GM18505 (cell line): Measurements from ENCODE around the gene PCF11.

Experiments used
- ATAC-seq: cut with Tn5 transposase; IDR thresholded peaks from one replicate; pipeline ENCODE4 v1.9.1; 2021; ENCODE audit not compliant: unreplicated experiment
- POLR2A ChIP-seq: IDR thresholded peaks from 4 replicates; pipeline ENCODE4 v1.6.1; 2011; ENCODE audit warnings: borderline replicate concordance; ENCODE audit not compliant: insufficient read depth, insufficient read length; ENCODE audit errors: extremely low read depth

PCF11 gene, protein sequence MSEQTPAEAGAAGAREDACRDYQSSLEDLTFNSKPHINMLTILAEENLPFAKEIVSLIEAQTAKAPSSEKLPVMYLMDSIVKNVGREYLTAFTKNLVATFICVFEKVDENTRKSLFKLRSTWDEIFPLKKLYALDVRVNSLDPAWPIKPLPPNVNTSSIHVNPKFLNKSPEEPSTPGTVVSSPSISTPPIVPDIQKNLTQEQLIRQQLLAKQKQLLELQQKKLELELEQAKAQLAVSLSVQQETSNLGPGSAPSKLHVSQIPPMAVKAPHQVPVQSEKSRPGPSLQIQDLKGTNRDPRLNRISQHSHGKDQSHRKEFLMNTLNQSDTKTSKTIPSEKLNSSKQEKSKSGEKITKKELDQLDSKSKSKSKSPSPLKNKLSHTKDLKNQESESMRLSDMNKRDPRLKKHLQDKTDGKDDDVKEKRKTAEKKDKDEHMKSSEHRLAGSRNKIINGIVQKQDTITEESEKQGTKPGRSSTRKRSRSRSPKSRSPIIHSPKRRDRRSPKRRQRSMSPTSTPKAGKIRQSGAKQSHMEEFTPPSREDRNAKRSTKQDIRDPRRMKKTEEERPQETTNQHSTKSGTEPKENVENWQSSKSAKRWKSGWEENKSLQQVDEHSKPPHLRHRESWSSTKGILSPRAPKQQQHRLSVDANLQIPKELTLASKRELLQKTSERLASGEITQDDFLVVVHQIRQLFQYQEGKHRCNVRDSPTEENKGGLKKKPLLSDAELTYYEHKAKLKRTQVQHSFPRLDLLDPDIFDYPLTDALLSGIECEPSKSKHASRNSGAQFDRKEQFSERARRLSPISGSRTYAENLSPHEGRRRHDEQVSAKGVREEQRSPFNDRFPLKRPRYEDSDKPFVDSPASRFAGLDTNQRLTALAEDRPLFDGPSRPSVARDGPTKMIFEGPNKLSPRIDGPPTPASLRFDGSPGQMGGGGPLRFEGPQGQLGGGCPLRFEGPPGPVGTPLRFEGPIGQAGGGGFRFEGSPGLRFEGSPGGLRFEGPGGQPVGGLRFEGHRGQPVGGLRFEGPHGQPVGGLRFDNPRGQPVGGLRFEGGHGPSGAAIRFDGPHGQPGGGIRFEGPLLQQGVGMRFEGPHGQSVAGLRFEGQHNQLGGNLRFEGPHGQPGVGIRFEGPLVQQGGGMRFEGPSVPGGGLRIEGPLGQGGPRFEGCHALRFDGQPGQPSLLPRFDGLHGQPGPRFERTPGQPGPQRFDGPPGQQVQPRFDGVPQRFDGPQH (N-terminal part only)

DNA sequence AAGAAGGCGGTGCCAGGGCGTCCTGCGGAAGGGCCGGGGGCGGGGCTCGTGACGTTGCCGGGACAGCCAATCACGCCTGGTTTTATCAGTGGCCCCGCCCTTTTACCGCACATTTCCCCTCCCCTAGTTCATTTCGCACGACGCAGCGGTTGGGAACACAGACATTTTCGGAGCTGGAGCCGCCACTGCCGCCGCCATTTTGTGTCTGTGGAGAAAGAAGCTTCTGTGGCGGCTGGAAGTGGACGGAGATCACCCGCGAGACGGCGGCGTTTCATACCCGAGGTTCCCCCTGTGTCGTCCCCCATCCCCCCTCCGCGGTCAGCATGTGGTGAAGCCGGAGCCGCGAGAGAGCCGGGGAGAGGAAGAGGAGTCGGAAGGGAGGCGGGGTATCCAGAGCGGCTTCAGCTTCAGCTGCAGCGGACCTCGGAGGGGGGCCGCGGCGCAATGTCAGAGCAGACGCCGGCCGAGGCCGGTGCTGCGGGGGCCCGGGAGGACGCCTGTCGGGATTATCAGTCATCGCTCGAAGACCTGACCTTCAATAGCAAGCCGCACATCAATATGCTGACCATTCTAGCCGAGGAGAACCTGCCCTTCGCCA lies at the start of gene PCF11:
PCF11 (plus strand) TSS at position 136 of the 598 bp plus-strand sequence; CDS start at position 445, 309 bp downstream.
- ATAC-seq: peak; percentile 2
- peak; percentile 97 for TF ChIP-seq POLR2A

- no peak for TF ChIP-seq POLR2A
- ATAC-seq: no peak
These were observed 44.0 kb upstream of the PCF11 start for GRCh38 chr11:83112886-83113285.

DNA sequence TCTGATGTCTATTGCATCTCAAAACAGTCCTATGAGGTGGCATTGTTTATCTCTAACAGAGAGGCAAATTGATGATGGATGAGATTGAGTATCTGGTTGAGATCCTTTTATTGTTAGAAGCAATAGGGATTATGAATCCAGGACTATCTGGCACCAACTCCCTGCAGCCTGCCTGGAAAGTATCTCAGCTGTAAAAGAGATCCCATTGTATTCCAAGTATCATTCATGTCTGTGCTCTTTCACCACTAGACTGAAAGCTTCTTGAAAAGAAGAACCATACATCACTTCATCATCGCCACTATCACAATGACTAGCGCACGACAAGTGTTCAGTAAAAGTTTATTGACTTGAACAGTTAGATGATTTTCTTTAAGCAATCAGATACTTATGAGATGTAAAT lies 41.9 kb upstream of the PCF11 start:
- ATAC-seq: no peak
- TF ChIP-seq POLR2A: no peak

GRCh38 chr11:83115551-83115950 lies 41.4 kb upstream of the PCF11 start:
- ATAC-seq: no peak

DNA sequence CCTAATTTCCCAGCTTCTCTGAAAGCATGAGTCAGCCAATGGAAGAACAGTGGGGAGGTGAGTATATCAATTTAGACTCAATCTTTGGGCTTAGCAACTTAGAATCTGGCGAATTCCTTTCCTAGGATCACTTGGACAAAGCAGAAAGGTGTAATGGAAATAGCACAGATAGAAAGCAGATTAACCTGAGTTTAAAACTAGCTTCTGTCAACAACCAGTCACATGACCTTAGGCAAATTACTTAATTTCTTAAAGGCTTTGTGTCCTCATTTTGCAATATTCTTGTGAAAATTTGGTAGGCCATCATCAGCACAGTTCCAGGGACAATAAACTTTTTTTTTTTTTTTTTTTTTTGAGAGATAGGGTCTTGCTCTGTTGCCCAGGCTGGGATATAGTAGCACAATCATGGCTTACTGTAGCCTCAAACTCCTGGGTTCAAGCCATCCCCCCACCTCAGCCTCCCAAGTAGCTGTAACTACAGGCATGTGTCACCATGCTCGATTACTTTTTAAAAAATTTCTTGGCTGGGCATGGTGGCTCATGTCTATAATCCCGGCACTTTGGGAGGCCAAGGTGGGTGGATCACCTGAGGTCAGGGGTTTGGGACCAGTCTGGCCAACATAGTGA lies 40.8 kb upstream of the PCF11 start:
- ATAC-seq: no peak
- TF ChIP-seq POLR2A: no peak

More at GRCh38 chr11:83115551-83115950, 41.4 kb upstream of the PCF11 start:
- TF ChIP-seq POLR2A: no peak

- TF ChIP-seq POLR2A: no peak
- no peak for ATAC-seq
These were observed 38.1 kb upstream of the PCF11 start for GRCh38 chr11:83118814-83119213.

DNA sequence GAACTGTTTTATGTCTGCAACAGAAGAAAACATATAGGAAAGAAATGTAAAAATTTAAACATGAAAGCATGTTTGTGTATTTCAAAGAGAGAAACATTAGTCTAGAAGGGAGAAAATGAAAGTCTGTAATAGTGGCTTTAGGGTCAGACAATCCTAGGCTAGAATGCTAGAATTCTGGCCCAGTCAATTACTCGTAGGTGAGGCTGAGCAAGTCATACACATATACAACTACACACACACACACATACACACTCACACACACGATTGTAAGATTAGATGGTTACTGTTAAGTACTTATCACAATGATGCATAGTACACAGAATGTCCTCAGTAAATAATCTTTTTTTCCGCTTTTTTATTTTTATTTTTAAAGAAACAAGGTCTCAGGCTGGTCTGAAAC lies 37.7 kb upstream of the PCF11 start:
- no peak for TF ChIP-seq POLR2A

GRCh38 chr11:83120327-83120726 lies 36.6 kb upstream of the PCF11 start:
- TF ChIP-seq POLR2A: no peak
- no peak for ATAC-seq

More for the DNA sequence above, 37.7 kb upstream of the PCF11 start:
- no peak for ATAC-seq

DNA sequence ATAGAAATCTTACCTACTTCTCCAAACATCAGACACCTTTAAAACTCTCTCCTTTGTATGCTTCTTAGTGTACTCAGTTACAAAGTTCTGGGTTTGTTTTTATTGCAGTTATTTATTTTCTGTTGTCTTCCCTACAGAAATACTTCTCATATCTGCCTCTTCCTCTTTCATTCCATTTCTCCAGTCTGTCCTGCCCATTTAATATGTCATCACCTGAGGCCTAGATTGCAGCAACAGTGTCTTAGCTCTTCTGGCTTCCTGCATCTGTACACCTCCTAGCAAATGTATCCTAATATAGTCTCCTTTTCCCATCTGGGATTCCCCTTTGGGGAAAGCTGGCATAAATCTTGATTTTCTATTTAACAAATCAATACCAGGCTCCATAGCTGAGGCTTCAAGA lies 34.9 kb upstream of the PCF11 start:
- ATAC-seq: no peak

DNA sequence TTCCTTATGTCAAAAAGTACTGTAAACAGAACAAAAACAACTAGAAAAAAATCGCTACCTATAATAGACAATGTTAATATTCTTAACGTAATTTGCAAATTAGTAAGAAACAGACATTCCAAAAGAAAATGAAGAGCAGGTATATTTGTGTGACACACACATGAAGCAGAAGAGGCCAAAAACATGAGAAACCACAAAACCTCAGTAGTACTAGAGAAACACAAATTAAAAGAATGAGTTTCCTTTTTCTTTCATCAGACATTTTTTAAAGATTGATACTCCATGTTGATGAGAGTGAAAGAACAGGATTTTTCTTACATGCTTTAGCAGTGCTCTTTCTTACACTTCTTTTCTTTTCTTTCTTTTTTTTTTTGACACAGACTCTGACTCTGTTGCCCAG lies 34.2 kb upstream of the PCF11 start:
- ATAC-seq: no peak
- TF ChIP-seq POLR2A: no peak

More for the DNA sequence above, 34.9 kb upstream of the PCF11 start:
- TF ChIP-seq POLR2A: no peak

- ATAC-seq: no peak
- no peak for TF ChIP-seq POLR2A
These were observed 32.1 kb upstream of the PCF11 start for GRCh38 chr11:83124636-83125424.

GRCh38 chr11:83125577-83125976 lies 31.4 kb upstream of the PCF11 start:
- ATAC-seq: no peak
- no peak for TF ChIP-seq POLR2A

- peak; percentile 21 for ATAC-seq
- no peak for TF ChIP-seq POLR2A
These were observed 29.7 kb upstream of the PCF11 start for GRCh38 chr11:83127310-83127637.
